Activated CD4-positive, alpha-beta memory T cell treated with anti-CD3 and anti-CD28 coated beads for 36 hours (primary cell): ENCODE measurements around the gene SPTSSB. TPM values are rescaled to one million over a fixed set of nuclear protein-coding genes. Genes with fewer than 3 reads are reported as not detected.

Source experiments
- CTCF ChIA-PET: fragments of 350-600 bp; sonication (Branson Sonifier 250); formaldehyde crosslinking; loops from one replicate; lab custom pipeline; 2021; ENCODE audit warnings: antibody characterized with exemption, inconsistent platforms; lab: Charles Lee
- POLR2A ChIA-PET: fragments of 350-600 bp; sonication (Branson Sonifier 250); formaldehyde crosslinking; loops from one replicate; lab custom pipeline; 2021; ENCODE audit warnings: antibody characterized with exemption; lab: Charles Lee
- DNase-seq: peaks from one replicate; pipeline ENCODE4 v3.0.0-alpha.2; 2020
- H3K27ac Mint-ChIP-seq: one replicate; pipeline ENCODE4 v1.8.0; 2021; ENCODE audit warnings: mixed read lengths
- H3K27me3 Mint-ChIP-seq: one replicate; pipeline ENCODE4 v1.8.0; 2021; ENCODE audit warnings: mixed read lengths
- H3K36me3 Mint-ChIP-seq: one replicate; pipeline ENCODE4 v1.8.0; 2021; ENCODE audit warnings: mixed read lengths
- H3K4me1 Mint-ChIP-seq: one replicate; pipeline ENCODE4 v1.8.0; 2021; ENCODE audit warnings: low read depth, mixed read lengths
- H3K4me3 Mint-ChIP-seq: one replicate; pipeline ENCODE4 v1.8.0; 2021; ENCODE audit warnings: mild to moderate bottlenecking, mixed read lengths
- H3K9me3 Mint-ChIP-seq: one replicate; pipeline ENCODE4 v1.8.0; 2021; ENCODE audit warnings: mixed read lengths
- intact Hi-C: fragments of 100-400 bp; cut with micrococcal nuclease; formaldehyde crosslinking; loops from one replicate; pipeline ENCODE4 v1.15.1; 2023
- total RNA-seq, 2 experiments: library from RNA; stranded (reverse); gene quantifications; one replicate each; pipeline ENCODE4 v1.2.3, GENCODE V29; 2021

SPTSSB gene
- total RNA-seq, 2 experiments from 2014 or later: not detected

- intact Hi-C loops: loop anchor here (1.0 to 2.0 kb wide), 3 partner anchors 21 to 44 kb away; partner anchors contain the start of gene SPTSSB
- Mint-ChIP-seq H3K9me3 (no peaks in the 10 kb centered on the region), H3K27me3 (peaks cover 9% of the 10 kb centered on the region), H3K4me3 (no peak overlapping the region), H3K36me3 (no peaks in the 10 kb centered on the region), H3K27ac (peak overlapping the region; percentile 18), H3K4me1 (peaks cover 27% of the 10 kb centered on the region)
- peak; percentile 31 for DNase-seq
- CTCF ChIA-PET: interaction anchor here (0.8 kb wide), 1 partner anchor 21 kb away, joined by 4 read pairs; the partner anchor contains the start of gene SPTSSB
- POLR2A ChIA-PET: no interaction called here
Measured at GRCh38 chr3:161349529-161350312, 21.6 kb downstream of the SPTSSB start.

GRCh38 chr3:161348796-161349400, 22.4 kb downstream of the SPTSSB start:
- H3K9me3 Mint-ChIP-seq: no peaks in the 10 kb centered on the region
- no peaks in the 10 kb centered on the region for H3K36me3 Mint-ChIP-seq
- no peak for DNase-seq
- H3K27ac Mint-ChIP-seq: peak overlapping the region; percentile 49
- H3K4me3 Mint-ChIP-seq: no peak overlapping the region
- ChIA-PET POLR2A (no interaction called here), CTCF (no interaction called here)
- H3K4me1 Mint-ChIP-seq: peaks cover 27% of the 10 kb centered on the region
- intact Hi-C loops: loop anchor here (1.0 to 2.0 kb wide), 2 partner anchors 22 to 38 kb away; partner anchors contain the start of gene SPTSSB
- H3K27me3 Mint-ChIP-seq: peaks cover 9% of the 10 kb centered on the region

GRCh38 chr3:161347726-161348125, 23.6 kb downstream of the SPTSSB start:
- intact Hi-C loops: loop anchor here (2.0 kb wide), 1 partner anchor 23 kb away; the partner anchor contains the start of gene SPTSSB
- Mint-ChIP-seq H3K27me3 (peaks cover 9% of the 10 kb centered on the region), H3K9me3 (no peaks in the 10 kb centered on the region), H3K27ac (no peak overlapping the region), H3K36me3 (no peaks in the 10 kb centered on the region), H3K4me1 (peaks cover 27% of the 10 kb centered on the region), H3K4me3 (no peak overlapping the region)
- ChIA-PET CTCF (no interaction called here), POLR2A (no interaction called here)
- no peak for DNase-seq

- no peaks in the 10 kb centered on the region for H3K9me3 Mint-ChIP-seq
- intact Hi-C loops: no loop called here
- no peaks in the 10 kb centered on the region for H3K36me3 Mint-ChIP-seq
- H3K4me1 Mint-ChIP-seq: peaks cover 21% of the 10 kb centered on the region
- no peak overlapping the region for H3K4me3 Mint-ChIP-seq
- ChIA-PET CTCF (interaction anchor here (0.7 to 1.0 kb wide), 2 partner anchors 36 to 70 kb away, joined by 3 read pairs; no protein-coding TSS in a partner anchor), POLR2A (no interaction called here)
- peaks cover 7% of the 10 kb centered on the region for H3K27me3 Mint-ChIP-seq
- DNase-seq: no peak
- H3K27ac Mint-ChIP-seq: no peak overlapping the region
Measured at GRCh38 chr3:161345023-161345422, 26.3 kb downstream of the SPTSSB start.

GRCh38 chr3:161343986-161344385, 27.3 kb downstream of the SPTSSB start:
- no peak overlapping the region for H3K27ac Mint-ChIP-seq
- H3K27me3 Mint-ChIP-seq: peaks cover 8% of the 10 kb centered on the region
- DNase-seq: no peak
- H3K4me1 Mint-ChIP-seq: peaks cover 11% of the 10 kb centered on the region
- ChIA-PET POLR2A (no interaction called here), CTCF (no interaction called here)
- H3K36me3 Mint-ChIP-seq: no peaks in the 10 kb centered on the region
- intact Hi-C loops: no loop called here
- no peak overlapping the region for H3K4me3 Mint-ChIP-seq
- H3K9me3 Mint-ChIP-seq: no peaks in the 10 kb centered on the region

- DNase-seq: no peak
- Mint-ChIP-seq H3K4me1 (peaks cover 6% of the 10 kb centered on the region), H3K4me3 (no peak overlapping the region), H3K27ac (no peak overlapping the region), H3K36me3 (no peaks in the 10 kb centered on the region), H3K9me3 (no peaks in the 10 kb centered on the region), H3K27me3 (peaks cover 7% of the 10 kb centered on the region)
- POLR2A ChIA-PET: no interaction called here
- CTCF ChIA-PET: no interaction called here
- intact Hi-C loops: no loop called here
Measured at GRCh38 chr3:161343540-161343939, 27.8 kb downstream of the SPTSSB start.

GRCh38 chr3:161342629-161343028, 28.7 kb downstream of the SPTSSB start:
- Mint-ChIP-seq H3K9me3 (no peaks in the 10 kb centered on the region), H3K4me3 (no peak overlapping the region), H3K27me3 (peaks cover 4% of the 10 kb centered on the region), H3K4me1 (no peaks in the 10 kb centered on the region), H3K36me3 (no peaks in the 10 kb centered on the region), H3K27ac (no peak overlapping the region)
- DNase-seq: no peak
- CTCF ChIA-PET: no interaction called here
- intact Hi-C loops: no loop called here
- POLR2A ChIA-PET: no interaction called here

- peaks cover 9% of the 10 kb centered on the region for H3K27me3 Mint-ChIP-seq
- H3K4me3 Mint-ChIP-seq: no peak overlapping the region
- no peaks in the 10 kb centered on the region for H3K36me3 Mint-ChIP-seq
- ChIA-PET POLR2A (no interaction called here), CTCF (no interaction called here)
- H3K9me3 Mint-ChIP-seq: no peaks in the 10 kb centered on the region
- H3K4me1 Mint-ChIP-seq: no peaks in the 10 kb centered on the region
- no peak for DNase-seq
- no peak overlapping the region for H3K27ac Mint-ChIP-seq
- intact Hi-C loops: no loop called here
Measured at GRCh38 chr3:161339517-161340500, 31.5 kb downstream of the SPTSSB start.

GRCh38 chr3:161337311-161337710, 34.0 kb downstream of the SPTSSB start:
- H3K36me3 Mint-ChIP-seq: no peaks in the 10 kb centered on the region
- H3K4me3 Mint-ChIP-seq: no peak overlapping the region
- POLR2A ChIA-PET: no interaction called here
- H3K9me3 Mint-ChIP-seq: no peaks in the 10 kb centered on the region
- CTCF ChIA-PET: no interaction called here
- H3K4me1 Mint-ChIP-seq: no peaks in the 10 kb centered on the region
- no peak for DNase-seq
- no peak overlapping the region for H3K27ac Mint-ChIP-seq
- intact Hi-C loops: no loop called here
- H3K27me3 Mint-ChIP-seq: peaks cover 13% of the 10 kb centered on the region

GRCh38 chr3:161336661-161337060, 34.7 kb downstream of the SPTSSB start:
- intact Hi-C loops: no loop called here
- Mint-ChIP-seq H3K4me1 (no peaks in the 10 kb centered on the region), H3K4me3 (no peak overlapping the region), H3K27ac (no peak overlapping the region), H3K27me3 (peaks cover 13% of the 10 kb centered on the region), H3K36me3 (no peaks in the 10 kb centered on the region), H3K9me3 (no peaks in the 10 kb centered on the region)
- no peak for DNase-seq
- CTCF ChIA-PET: no interaction called here
- POLR2A ChIA-PET: no interaction called here

GRCh38 chr3:161333696-161334095, 37.6 kb downstream of the SPTSSB start:
- Mint-ChIP-seq H3K27ac (no peak overlapping the region), H3K9me3 (no peaks in the 10 kb centered on the region), H3K4me3 (no peak overlapping the region), H3K36me3 (no peaks in the 10 kb centered on the region), H3K27me3 (peaks cover 15% of the 10 kb centered on the region), H3K4me1 (no peaks in the 10 kb centered on the region)
- DNase-seq: no peak
- ChIA-PET CTCF (no interaction called here), POLR2A (no interaction called here)
- intact Hi-C loops: no loop called here

GRCh38 chr3:161332792-161333191, 38.5 kb downstream of the SPTSSB start:
- no peak overlapping the region for H3K4me3 Mint-ChIP-seq
- intact Hi-C loops: no loop called here
- H3K27ac Mint-ChIP-seq: no peak overlapping the region
- ChIA-PET CTCF (no interaction called here), POLR2A (no interaction called here)
- peaks cover 15% of the 10 kb centered on the region for H3K27me3 Mint-ChIP-seq
- no peaks in the 10 kb centered on the region for H3K9me3 Mint-ChIP-seq
- H3K36me3 Mint-ChIP-seq: no peaks in the 10 kb centered on the region
- no peak for DNase-seq
- no peaks in the 10 kb centered on the region for H3K4me1 Mint-ChIP-seq
